A673 (cell line): ENCODE measurements around the gene TMEM169. TPM values are rescaled to one million over a fixed set of nuclear protein-coding genes. Genes with fewer than 3 reads are reported as not detected.

ENCODE experiments used
- BruUV-seq: library from RNA; stranded (reverse); fragments of 400-500 nt; replicated peaks from 2 replicates; lab custom pipeline; 2021; lab: Mats Ljungman, UMichigan
- CTCF ChIA-PET: fragments of 300-600 bp; sonication (Branson Sonifier 250); formaldehyde crosslinking; loops from one replicate; lab custom pipeline; 2022; ENCODE audit warnings: antibody characterized with exemption; lab: Charles Lee
- POLR2A ChIA-PET: fragments of 300-600 bp; sonication (Branson Sonifier 250); formaldehyde crosslinking; loops from one replicate; lab custom pipeline; 2022; ENCODE audit warnings: antibody characterized with exemption; ENCODE audit not compliant: low non-redundant PET; lab: Charles Lee
- DNase-seq: peaks from one replicate; pipeline ENCODE4 v3.0.0-alpha.2; 2015; ENCODE audit warnings: low spot score
- H3K27ac ChIP-seq: fragments of 200-600 bp; sonication (generic); 2 replicates; pipeline ENCODE4 v1.5.1; 2016; ENCODE audit warnings: mixed run types, low read depth, mild to moderate bottlenecking, mixed read lengths, antibody characterized with exemption, low read length; ENCODE audit not compliant: poor library complexity, severe bottlenecking
- H3K27me3 ChIP-seq: fragments of 200-600 bp; sonication (generic); replicated peaks from 2 replicates; pipeline ENCODE4 v1.6.1; 2017; ENCODE audit warnings: mixed run types, low read depth, mild to moderate bottlenecking, mixed read lengths, antibody characterized with exemption, low read length; ENCODE audit not compliant: insufficient read depth, poor library complexity
- H3K36me3 ChIP-seq: fragments of 200-600 bp; sonication (generic); 2 replicates; pipeline ENCODE4 v1.6.1; 2016; ENCODE audit warnings: mixed run types, mild to moderate bottlenecking, mixed read lengths, antibody characterized with exemption, low read length; ENCODE audit not compliant: insufficient read depth, poor library complexity, severe bottlenecking
- H3K4me1 ChIP-seq: fragments of 200-600 bp; sonication (generic); 2 replicates; pipeline ENCODE4 v1.6.1; 2017; ENCODE audit warnings: mixed run types, mild to moderate bottlenecking, mixed read lengths, antibody characterized with exemption, low read length; ENCODE audit not compliant: insufficient read depth, poor library complexity, severe bottlenecking
- H3K4me3 ChIP-seq: fragments of 200-600 bp; sonication (generic); 2 replicates; pipeline ENCODE4 v1.5.1; 2016; ENCODE audit warnings: low read depth, mixed run types, mild to moderate bottlenecking, mixed read lengths, low read length; ENCODE audit not compliant: poor library complexity, severe bottlenecking
- H3K9me3 ChIP-seq: fragments of 200-600 bp; sonication (generic); 2 replicates; pipeline ENCODE4 v1.6.1; 2016; ENCODE audit warnings: mixed run types, low read depth, mild to moderate bottlenecking, mixed read lengths, antibody characterized with exemption, low read length; ENCODE audit not compliant: poor library complexity, severe bottlenecking
- EZH2 ChIP-seq: fragments of 200-600 bp; sonication (generic); IDR thresholded peaks from 2 replicates; pipeline ENCODE4 v1.6.1; 2017; ENCODE audit warnings: borderline replicate concordance, low read depth, mild to moderate bottlenecking, mixed read lengths, antibody characterized with exemption, low read length; ENCODE audit not compliant: poor library complexity, severe bottlenecking
- intact Hi-C: fragments of 100-400 bp; cut with micrococcal nuclease; formaldehyde crosslinking; loops from one replicate; pipeline ENCODE4 v1.10.0; 2022; ENCODE audit not compliant: unreplicated experiment
- total RNA-seq: library from RNA; stranded (reverse); gene quantifications from 2 replicates; pipeline ENCODE4 v1.2.3, GENCODE V29; 2021
- TF ChIP-seq, protein P1 (sequence below): fragments of 300-800, 200-600 bp; sonication (generic); conservative IDR thresholded peaks from 2 replicates; pipeline ENCODE4 v1.5.1; 2017; ENCODE audit warnings: low read depth, mild to moderate bottlenecking, antibody characterized with exemption, low read length, moderate library complexity, mixed read lengths

Gene TMEM169
- total RNA-seq, 1 experiment from 2014 or later = 1.1 TPM

DNA sequence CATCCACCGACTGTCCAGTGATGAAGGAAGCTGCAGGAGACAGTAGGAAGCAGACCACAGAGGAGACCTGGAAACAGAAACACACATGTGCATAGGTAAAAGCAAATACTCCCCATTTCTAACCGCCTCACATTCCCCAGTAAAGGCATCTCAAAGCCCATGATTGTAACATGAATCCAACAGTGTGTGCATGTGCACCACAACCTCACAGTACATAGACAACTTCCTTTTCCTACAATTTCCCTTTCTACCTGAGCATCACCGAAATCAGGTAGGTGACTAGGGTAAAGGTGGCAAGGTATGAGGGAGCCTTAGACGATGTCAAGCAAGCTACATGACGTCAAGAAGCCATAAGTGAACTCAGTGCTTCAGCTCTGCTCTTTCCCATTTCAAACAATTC, 37.8 kb upstream of the TMEM169 start:
- no peak overlapping the region for H3K4me3 ChIP-seq
- no TSS peak for BruUV-seq
- intact Hi-C loops = no loop called here

DNA sequence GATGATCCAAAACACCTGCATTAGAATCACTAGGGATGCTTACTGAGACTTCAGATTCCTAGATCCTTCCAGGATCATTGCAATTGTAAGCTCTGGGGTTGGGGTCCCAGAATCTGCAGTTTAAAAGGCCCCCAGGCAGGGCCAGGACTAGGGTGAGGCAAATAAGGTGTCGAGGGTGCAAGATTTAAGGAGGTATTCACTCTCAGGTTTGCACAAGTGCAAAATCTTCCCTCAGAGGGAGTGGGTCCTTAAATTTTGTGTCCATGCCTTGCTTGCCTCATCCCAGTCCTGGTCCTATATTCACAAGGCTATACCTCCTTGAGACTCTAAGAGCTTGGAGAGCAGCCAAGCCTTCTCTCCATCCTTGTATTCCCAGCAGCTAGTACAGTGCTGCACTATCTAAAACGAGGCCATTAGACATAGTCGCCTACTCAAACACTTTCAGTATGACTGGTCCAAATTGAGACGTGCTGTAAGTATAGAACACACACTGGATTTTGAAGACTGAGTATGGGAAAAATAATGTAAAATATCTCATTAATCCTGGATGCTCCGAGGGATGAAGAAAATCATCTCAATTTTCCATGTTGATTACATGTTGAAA, 36.7 kb upstream of the TMEM169 start:
- no peak for DNase-seq
- H3K4me3 ChIP-seq = no peak overlapping the region
- H3K36me3 ChIP-seq = peaks cover 9% of the 10 kb centered on the region
- no peaks in the 10 kb centered on the region for H3K9me3 ChIP-seq
- intact Hi-C loops = no loop called here
- H3K4me1 ChIP-seq = no peaks in the 10 kb centered on the region
- H3K27ac ChIP-seq = no peak overlapping the region
- no TSS peak for BruUV-seq
- CTCF ChIA-PET = no interaction called here
- POLR2A ChIA-PET = no interaction called here
- no peaks in the 10 kb centered on the region for H3K27me3 ChIP-seq
- TF ChIP-seq, protein P1, sequence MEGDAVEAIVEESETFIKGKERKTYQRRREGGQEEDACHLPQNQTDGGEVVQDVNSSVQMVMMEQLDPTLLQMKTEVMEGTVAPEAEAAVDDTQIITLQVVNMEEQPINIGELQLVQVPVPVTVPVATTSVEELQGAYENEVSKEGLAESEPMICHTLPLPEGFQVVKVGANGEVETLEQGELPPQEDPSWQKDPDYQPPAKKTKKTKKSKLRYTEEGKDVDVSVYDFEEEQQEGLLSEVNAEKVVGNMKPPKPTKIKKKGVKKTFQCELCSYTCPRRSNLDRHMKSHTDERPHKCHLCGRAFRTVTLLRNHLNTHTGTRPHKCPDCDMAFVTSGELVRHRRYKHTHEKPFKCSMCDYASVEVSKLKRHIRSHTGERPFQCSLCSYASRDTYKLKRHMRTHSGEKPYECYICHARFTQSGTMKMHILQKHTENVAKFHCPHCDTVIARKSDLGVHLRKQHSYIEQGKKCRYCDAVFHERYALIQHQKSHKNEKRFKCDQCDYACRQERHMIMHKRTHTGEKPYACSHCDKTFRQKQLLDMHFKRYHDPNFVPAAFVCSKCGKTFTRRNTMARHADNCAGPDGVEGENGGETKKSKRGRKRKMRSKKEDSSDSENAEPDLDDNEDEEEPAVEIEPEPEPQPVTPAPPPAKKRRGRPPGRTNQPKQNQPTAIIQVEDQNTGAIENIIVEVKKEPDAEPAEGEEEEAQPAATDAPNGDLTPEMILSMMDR = no peak
- no peak for TF ChIP-seq EZH2

More for the DNA sequence above, 37.8 kb upstream of the TMEM169 start:
- TF ChIP-seq, protein P1 = no peak
- TF ChIP-seq EZH2 = no peak
- ChIA-PET POLR2A (no interaction called here), CTCF (no interaction called here)
- no peak overlapping the region for H3K27ac ChIP-seq
- no peaks in the 10 kb centered on the region for H3K27me3 ChIP-seq
- H3K36me3 ChIP-seq = peaks cover 9% of the 10 kb centered on the region
- H3K9me3 ChIP-seq = no peaks in the 10 kb centered on the region
- no peaks in the 10 kb centered on the region for H3K4me1 ChIP-seq
- DNase-seq = no peak

DNA sequence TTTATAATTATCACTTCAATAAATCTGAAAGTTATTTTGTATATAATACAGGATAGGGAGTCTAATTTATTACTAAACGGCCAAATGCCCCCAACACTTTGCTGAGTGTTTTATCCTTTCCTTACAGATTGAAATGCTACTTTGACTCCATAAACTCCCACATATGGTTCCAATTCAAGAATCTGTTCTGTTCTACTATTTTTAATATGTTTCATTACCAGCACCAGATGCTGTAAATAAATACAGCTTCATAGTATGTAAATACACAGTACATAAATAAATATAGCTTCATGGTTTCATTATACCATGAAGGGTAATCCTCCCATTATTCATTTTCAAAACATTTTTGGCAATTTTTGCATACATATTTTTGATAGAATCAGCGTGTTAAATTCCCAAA, 34.3 kb upstream of the TMEM169 start:
- no peaks in the 10 kb centered on the region for H3K27me3 ChIP-seq
- no peaks in the 10 kb centered on the region for H3K9me3 ChIP-seq
- no peak for DNase-seq
- BruUV-seq = no TSS peak
- H3K4me3 ChIP-seq = no peak overlapping the region
- intact Hi-C loops = no loop called here
- POLR2A ChIA-PET = no interaction called here
- CTCF ChIA-PET = interaction anchor here (0.7 kb wide), 1 partner anchor 649 kb away, joined by 5 read pairs; no protein-coding TSS in a partner anchor
- H3K27ac ChIP-seq = no peak overlapping the region
- TF ChIP-seq EZH2 = no peak
- TF ChIP-seq, protein P1 = no peak
- H3K36me3 ChIP-seq = peaks cover 6% of the 10 kb centered on the region
- H3K4me1 ChIP-seq = no peaks in the 10 kb centered on the region
